Measurements from ENCODE around the gene CA7.
"Not testable (repeated sequence)": the region's sequence is repeated elsewhere in the genome, so short reads cannot be mapped to it uniquely, and the experiment has no call there.

CA7 gene

GRCh38 chr16:66846831-66847230 is 2.6 kb downstream of the CA7 start:
- no peak for DNase-seq (ENCODE audit: low read depth)

- DNase-seq (ENCODE audit: low read depth) = no peak
Observed at GRCh38 chr16:66847533-66848067, 3.4 kb downstream of the CA7 start.

- no peak for DNase-seq (ENCODE audit: low read depth)
Observed at GRCh38 chr16:66848172-66848571, 4.0 kb downstream of the CA7 start.

GRCh38 chr16:66849021-66849420 is 4.8 kb downstream of the CA7 start:
- no peak for DNase-seq (ENCODE audit: low read depth)

GRCh38 chr16:66849549-66849948 is 5.3 kb downstream of the CA7 start:
- DNase-seq (ENCODE audit: low read depth) = no peak

- no peak for DNase-seq (ENCODE audit: low read depth)
Observed at GRCh38 chr16:66850115-66850815, 6.1 kb downstream of the CA7 start.

- no peak for DNase-seq (ENCODE audit: low read depth)
Observed at GRCh38 chr16:66851166-66851964, 7.2 kb downstream of the CA7 start.

GRCh38 chr16:66853261-66854139 is 9.3 kb downstream of the CA7 start:
- no peak for DNase-seq (ENCODE audit: low read depth)

GRCh38 chr16:66856184-66856730 is 12.0 kb downstream of the CA7 start:
- no peak for DNase-seq (ENCODE audit: low read depth)

- no peak for DNase-seq (ENCODE audit: low read depth)
Observed at GRCh38 chr16:66856801-66857200, 12.6 kb downstream of the CA7 start.

- DNase-seq (ENCODE audit: low read depth) = no peak
Observed at GRCh38 chr16:66857437-66857836, 13.2 kb downstream of the CA7 start.

GRCh38 chr16:66858740-66859396 is 14.7 kb downstream of the CA7 start:
- peak; percentile 55 for DNase-seq (ENCODE audit: low read depth)

GRCh38 chr16:66859397-66860068 is 15.3 kb downstream of the CA7 start:
- DNase-seq (ENCODE audit: low read depth) = no peak

GRCh38 chr16:66862023-66862520 is 17.9 kb downstream of the CA7 start:
- no peak for DNase-seq (ENCODE audit: low read depth)

- DNase-seq (ENCODE audit: low read depth) = no peak
Observed at GRCh38 chr16:66863707-66864106, 19.5 kb downstream of the CA7 start.

- DNase-seq (ENCODE audit: low read depth) = no peak
Observed at GRCh38 chr16:66869424-66869823, 25.2 kb downstream of the CA7 start.

GRCh38 chr16:66871363-66871762 is 27.1 kb downstream of the CA7 start:
- not testable (repeated sequence) for DNase-seq (ENCODE audit: low read depth)

- no peak for DNase-seq (ENCODE audit: low read depth)
Observed at GRCh38 chr16:66871840-66872239, 27.6 kb downstream of the CA7 start.

GRCh38 chr16:66872559-66872942 is 28.3 kb downstream of the CA7 start:
- DNase-seq (ENCODE audit: low read depth) = no peak

GRCh38 chr16:66872943-66873684 is 28.9 kb downstream of the CA7 start:
- peak; percentile 100 for DNase-seq (ENCODE audit: low read depth)
